HEK293 (cell line): Measurements from ENCODE around the gene TTC9B.

Source experiments
- ATF2 ChIP-seq: fragments of 450-650 bp; formaldehyde crosslinking; IDR thresholded peaks from 2 replicates; pipeline ENCODE4 v1.5.1; 2016; ENCODE audit warnings: missing biosample characterization, missing genetic modification characterization, low read depth
- CTCF ChIP-seq: fragments of 450-650 bp; formaldehyde crosslinking; IDR thresholded peaks from 2 replicates; pipeline ENCODE4 v1.5.1; 2016; ENCODE audit warnings: missing biosample characterization, missing genetic modification characterization
- SCRT2 ChIP-seq: fragments of 450-650 bp; formaldehyde crosslinking; IDR thresholded peaks from 2 replicates; pipeline ENCODE4 v1.5.1; 2016; ENCODE audit warnings: missing biosample characterization, missing genetic modification characterization
- ZNF416 ChIP-seq: fragments of 450-650 bp; formaldehyde crosslinking; IDR thresholded peaks from 2 replicates; pipeline ENCODE4 v1.5.1; 2016; ENCODE audit warnings: missing biosample characterization, missing genetic modification characterization

GRCh38 chr19:40219721-40220276 lies 1.6 kb upstream of the TTC9B start:
- TF ChIP-seq CTCF (no peak), SCRT2 (tag by site-specific recombination) (peak; percentile 95), ATF2 (tag by site-specific recombination) (no peak), ZNF416 (tag by site-specific recombination) (no peak)
